Frontal cortex (tissue), 4 donors: Measurements from ENCODE around the gene ZMYND12. TPM values are rescaled to one million over a fixed set of nuclear protein-coding genes. Genes with fewer than 3 reads are reported as not detected.

ENCODE experiments used
- DNase-seq, 2 donors: peaks; one replicate each; pipeline ENCODE4 v3.0.0; 2012; ENCODE audit warnings: low spot score in 2 of 2
- FAIRE-seq: peaks from 2 replicates; lab custom pipeline; 2012; peaks lifted over from hg19 to GRCh38; lab: Jason Lieb, UNC
- small RNA-seq: library from RNA; depleted of rRNA; stranded (forward); fragments of <200 nt; gene quantifications from one replicate; pipeline ENCODE3, GENCODE V24; 2014
- total RNA-seq: library from RNA; depleted of rRNA; stranded (reverse); fragments of >200 nt; gene quantifications from one replicate; pipeline ENCODE4 v1.2.3, GENCODE V29; 2014
- donor health status: control.
- donor health status: control.
- donor health status: control.

Gene ZMYND12
- total RNA-seq, 1 donor from 2014 or later, result not detected

- FAIRE-seq (no peak), DNase-seq (no peak)
Measured at GRCh38 chr1:42403880-42404400, 51.9 kb downstream of the ZMYND12 start.

- no peak for FAIRE-seq
- DNase-seq, result no peak
Measured at GRCh38 chr1:42399315-42400100, 56.3 kb downstream of the ZMYND12 start.

GRCh38 chr1:42392967-42393848 is 62.6 kb downstream of the ZMYND12 start:
- FAIRE-seq, result no peak
- DNase-seq, result no peak

GRCh38 chr1:42392255-42392654 is 63.6 kb downstream of the ZMYND12 start:
- no peak for FAIRE-seq
- DNase-seq, result no peak

GRCh38 chr1:42386051-42386450 is 69.8 kb downstream of the ZMYND12 start:
- DNase-seq, result no peak
- FAIRE-seq, result no peak

- FAIRE-seq, result no peak
Measured at GRCh38 chr1:42385283-42385682, 70.5 kb downstream of the ZMYND12 start.

GRCh38 chr1:42381280-42381673 is 74.5 kb downstream of the ZMYND12 start:
- FAIRE-seq (no peak), DNase-seq (no peak)

More at GRCh38 chr1:42385283-42385682, 70.5 kb downstream of the ZMYND12 start:
- no peak for DNase-seq

- FAIRE-seq (no peak), DNase-seq (peak; percentile 83 to 88)
Measured at GRCh38 chr1:42380586-42381279, 75.1 kb downstream of the ZMYND12 start, which contains the start of gene RIMKLA. RIMKLA (plus strand) TSS chr1:42380792; CDS start chr1:42380935, 143 bp downstream.

Small RNA genes lying within 50 kb of the gene (small RNA-seq; reads per million reads assigned to genes)
- not detected for gene TMSB4XP1

Other genes with a start within 250 kb of the ZMYND12 start
- gene FOXJ3, start 120.8 kb downstream of the ZMYND12 start, total RNA-seq, result 90.5 TPM
- gene RIMKLA, start 75.2 kb downstream of the ZMYND12 start, total RNA-seq, result 31.4 TPM
- gene PPCS, start 521 bp upstream of the ZMYND12 start, total RNA-seq, result 24.1 TPM
- gene CCDC30, start 7.3 kb upstream of the ZMYND12 start, total RNA-seq, result 11.8 TPM
- gene PPIH, start 202.4 kb upstream of the ZMYND12 start, total RNA-seq, result 17.9 TPM
- 1,693 TPM for gene YBX1, start 226.4 kb upstream of the ZMYND12 start, total RNA-seq